Heart left ventricle (tissue), 16 donors: ENCODE results near the gene ARAP1. TPM values are rescaled to one million over a fixed set of nuclear protein-coding genes. Genes with fewer than 3 reads are reported as not detected.

Experiments
- ATAC-seq, 4 donors: fragments of 200-7000 bp; cut with Tn5 transposase; one replicate each; pipeline ENCODE4 v1.9.1; 2020 to 2022; ENCODE audit warnings: moderate library complexity in 4 of 4, mild to moderate bottlenecking in 3 of 4, moderate number of reproducible peaks in 1 of 4
- DNase-seq, 5 donors: peaks; one replicate each; pipeline ENCODE4 v3.0.0-alpha.2; 2020
- H3K27ac ChIP-seq, 12 donors: fragments of 200-600 bp; sonication (generic) in 4 of 12; one replicate each; pipeline versions ENCODE4 v1.5.0 to v1.8.0; 2016 to 2022; ENCODE audit warnings: mild to moderate bottlenecking in 2 of 12
- H3K27me3 ChIP-seq, 9 donors: fragments of 200-600 bp; sonication (generic) in 2 of 9; one replicate each; pipeline versions ENCODE4 v1.5.1 to v1.8.0; 2016 to 2022; ENCODE audit warnings: mild to moderate bottlenecking in 3 of 9
- H3K36me3 ChIP-seq, 9 donors: fragments of 200-600 bp; sonication (generic) in 2 of 9; one replicate each; pipeline versions ENCODE4 v1.5.0 to v1.8.0; 2018 to 2022; ENCODE audit warnings: mild to moderate bottlenecking in 2 of 9
- H3K4me1 ChIP-seq, 12 donors: fragments of 200-600 bp; sonication (generic) in 4 of 12; one replicate each; pipeline versions ENCODE4 v1.5.0 to v1.8.0; 2016 to 2022; ENCODE audit warnings: mild to moderate bottlenecking in 3 of 12
- H3K4me3 ChIP-seq, 12 donors: fragments of 200-600 bp; sonication (generic) in 4 of 12; one replicate each; pipeline versions ENCODE4 v1.5.0 to v1.8.0; 2017 to 2022; ENCODE audit warnings: mild to moderate bottlenecking in 9 of 12, moderate library complexity in 4 of 12
- H3K9me3 ChIP-seq, 12 donors: fragments of 200-600 bp; sonication (generic) in 4 of 12; one replicate each; pipeline versions ENCODE4 v1.5.0 to v1.8.0; 2016 to 2022; ENCODE audit warnings: mild to moderate bottlenecking in 1 of 12
- POLR2A ChIP-seq, 2 donors: fragments of 450-650 bp; IDR thresholded peaks; one replicate each; pipeline ENCODE4 v1.6.1; 2017; ENCODE audit warnings: antibody characterized with exemption in 2 of 2, mild to moderate bottlenecking in 2 of 2, moderate library complexity in 2 of 2
- WGBS, 4 donors: extraction: QIAGEN DNeasy Blood & Tissue Kit in 2 of 4; methylation state at CpG; one replicate each; pipeline versions ENCODE4 v1.1.5 to v1.1.7; 2013 to 2018; 5-methylcytosine and 5-hydroxymethylcytosine counted together
- intact Hi-C, 10 donors: fragments of 100-400 bp; cut with DNase I; formaldehyde crosslinking; loops; one replicate each; pipeline versions ENCODE4 v1.11.1 to v1.14.2; 2022
- polyA plus RNA-seq, 2 donors: library from polyadenylated mRNA; stranded (reverse); fragments of 200-250 nt; gene quantifications; one replicate each; pipeline ENCODE4 v1.2.3, GENCODE V29; 2013
- total RNA-seq, 9 donors: library from RNA; depleted of rRNA in 2 of 9; stranded (reverse); fragments of >200 nt in 2 of 9; fragmentation: NEBNext Ultra II Directional in 3 of 9; extraction: Animal tissue kit (Norgen Biotek cat#: 25700) in 3 of 9; gene quantifications; one replicate each; pipeline versions ENCODE4 v1.1.0 to v1.2.4, GENCODE V29; 2016 to 2023
- TF ChIP-seq, protein P1 (sequence below), 12 donors: fragments of 200-600 bp; sonication (generic) in 4 of 12; IDR thresholded peaks; one replicate each; pipeline versions ENCODE4 v1.5.0 to v1.8.0; 2018 to 2022; ENCODE audit warnings: antibody characterized with exemption in 12 of 12, mild to moderate bottlenecking in 5 of 12
- donor health status: ischemic (EF 13 %, LVEDD 7.1; RV severe dilation, severe dysfunction).
- donor health status: healthy with polysubstance abuse.
- donor health status: DM: no; HTN: yes; CAD: no.
- donor health status: DM: no; HTN: no; CAD: no.
- donor health status: ischemic (EF 25% LVEDD 6.9; RV normal size, moderate dysfunction).
- donor health status: ischemic (EF 25% LVEDD 5.7; RV mildly dilated, moderate dysfunction).
- donor health status: healthy.
- donor health status: DM: yes; HTN: yes; CAD: no.
- donor health status: ischemic (EF 35%, LVEDD 5.7; RV mildly dilated, moderate dysfunction).
- donor health status: nonischemic (EF 11% LVEDD 7.7; RV severe dilation, severe dysfunction).
- donor health status: DM: yes; HTN: yes; CAD: no.
- donor health status: PGD.
- donor health status: ischemic (EF 29% LVEDD 5.4; RV normal size, mild dysfunction).
- donor health status: nonischemic (EF 23%, LVEDD 6.1; RV moderate dilation, normal function).

ARAP1 gene
- total and polyA plus RNA-seq, 11 donors, result 35.4 to 116 (median 43.6) TPM

DNA sequence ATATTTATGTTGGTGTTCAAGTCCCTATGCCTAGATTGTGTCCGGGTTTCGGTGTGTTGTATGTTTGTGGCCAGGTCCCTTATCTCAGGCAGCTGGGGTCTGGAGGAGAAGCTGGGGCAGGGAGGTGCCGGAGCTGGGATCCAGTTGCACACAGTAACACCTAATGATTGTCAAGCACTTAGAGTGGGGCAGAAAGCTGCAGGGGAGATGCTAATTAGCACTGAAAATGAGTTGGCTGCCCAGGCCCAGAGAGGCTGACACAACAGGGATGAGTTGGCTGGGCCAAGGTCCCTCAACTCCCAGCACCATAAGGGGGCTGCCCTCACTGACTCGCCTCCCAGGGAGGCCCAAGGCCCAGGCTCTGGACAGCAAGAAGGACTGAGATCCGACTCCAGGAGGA is 90.2 kb downstream of the ARAP1 start:
- Histone ChIP-seq H3K4me3 (no peak overlapping the region), H3K27me3 (peaks cover 0 to 5% (median 0%) of the 10 kb centered on the region in 9 donors), H3K4me1 (no peaks in the 10 kb centered on the region), H3K36me3 (no peaks in the 10 kb centered on the region), H3K9me3 (peaks cover 0 to 2% (median 0%) of the 10 kb centered on the region in 12 donors), H3K27ac (no peak overlapping the region)
- intact Hi-C loops, result no loop called here
- no peak for TF ChIP-seq POLR2A (IDR thresholded peaks at IDR 0.05)
- TF ChIP-seq, protein P1, sequence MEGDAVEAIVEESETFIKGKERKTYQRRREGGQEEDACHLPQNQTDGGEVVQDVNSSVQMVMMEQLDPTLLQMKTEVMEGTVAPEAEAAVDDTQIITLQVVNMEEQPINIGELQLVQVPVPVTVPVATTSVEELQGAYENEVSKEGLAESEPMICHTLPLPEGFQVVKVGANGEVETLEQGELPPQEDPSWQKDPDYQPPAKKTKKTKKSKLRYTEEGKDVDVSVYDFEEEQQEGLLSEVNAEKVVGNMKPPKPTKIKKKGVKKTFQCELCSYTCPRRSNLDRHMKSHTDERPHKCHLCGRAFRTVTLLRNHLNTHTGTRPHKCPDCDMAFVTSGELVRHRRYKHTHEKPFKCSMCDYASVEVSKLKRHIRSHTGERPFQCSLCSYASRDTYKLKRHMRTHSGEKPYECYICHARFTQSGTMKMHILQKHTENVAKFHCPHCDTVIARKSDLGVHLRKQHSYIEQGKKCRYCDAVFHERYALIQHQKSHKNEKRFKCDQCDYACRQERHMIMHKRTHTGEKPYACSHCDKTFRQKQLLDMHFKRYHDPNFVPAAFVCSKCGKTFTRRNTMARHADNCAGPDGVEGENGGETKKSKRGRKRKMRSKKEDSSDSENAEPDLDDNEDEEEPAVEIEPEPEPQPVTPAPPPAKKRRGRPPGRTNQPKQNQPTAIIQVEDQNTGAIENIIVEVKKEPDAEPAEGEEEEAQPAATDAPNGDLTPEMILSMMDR (IDR thresholded peaks at IDR 0.05), result no peak
- WGBS, 4 donors, result 63 to 73% (median 70%) methylated on average over 5 of the region's 5 CpGs
- no peak for DNase-seq
- ATAC-seq, result no peak

- DNase-seq (no peak), ATAC-seq (no peak)
- peaks cover 0 to 5% (median 0%) of the 10 kb centered on the region in 9 donors for H3K27me3 ChIP-seq
- intact Hi-C loops, result no loop called here
- H3K4me1 ChIP-seq, result no peaks in the 10 kb centered on the region
- TF ChIP-seq, protein P1 (IDR thresholded peaks at IDR 0.05), result no peak
- TF ChIP-seq POLR2A (IDR thresholded peaks at IDR 0.05), result no peak
- H3K36me3 ChIP-seq, result no peaks in the 10 kb centered on the region
- no peak overlapping the region for H3K27ac ChIP-seq
- WGBS, 4 donors, result 79 to 83% (median 83%) methylated on average over 9 of the region's 9 CpGs
- H3K9me3 ChIP-seq, result no peaks in the 10 kb centered on the region
- no peak overlapping the region for H3K4me3 ChIP-seq
Measured at GRCh38 chr11:72661486-72661885, 90.7 kb downstream of the ARAP1 start.

DNA sequence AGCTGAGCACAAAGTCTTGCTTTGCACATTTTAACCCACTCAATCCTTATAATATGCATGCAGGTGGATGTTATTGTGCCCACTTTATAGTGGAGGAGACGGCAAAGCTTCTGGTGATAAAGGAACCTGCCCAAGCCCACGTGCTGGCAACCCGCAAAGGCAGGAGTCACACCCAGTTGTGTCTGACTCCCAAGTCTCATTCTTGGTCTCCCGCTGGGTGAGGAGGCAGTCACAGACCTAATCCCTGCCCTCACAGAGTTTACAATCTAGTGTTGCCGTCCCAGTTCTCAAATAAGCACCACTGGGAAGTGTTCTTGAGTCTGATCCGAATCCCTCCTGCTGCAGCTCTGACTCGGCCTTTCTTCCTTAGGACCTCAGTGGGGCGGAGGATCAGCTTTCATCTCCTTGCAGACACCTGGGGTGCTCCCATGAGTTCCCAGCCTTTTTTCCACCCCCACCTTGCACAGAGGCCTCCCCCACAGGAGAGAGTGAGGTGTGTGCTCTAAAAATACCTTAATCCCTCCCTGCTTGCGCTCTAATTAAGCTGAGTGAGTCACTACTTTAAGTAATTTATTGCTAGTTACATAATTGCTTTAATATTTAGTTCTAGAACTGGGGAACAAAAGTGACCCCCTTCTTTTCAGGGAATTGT is 93.1 kb downstream of the ARAP1 start:
- no peak overlapping the region for H3K4me3 ChIP-seq
- TF ChIP-seq POLR2A (IDR thresholded peaks at IDR 0.05), result no peak
- TF ChIP-seq, protein P1 (IDR thresholded peaks at IDR 0.05), result no peak
- 78 to 86% (median 81%) methylated on average over 9 of the region's 9 CpGs for WGBS, 4 donors
- H3K27ac ChIP-seq, result no peak overlapping the region
- intact Hi-C loops, result no loop called here
- H3K4me1 ChIP-seq, result no peaks in the 10 kb centered on the region
- peaks cover 0 to 5% (median 0%) of the 10 kb centered on the region in 9 donors for H3K27me3 ChIP-seq
- H3K36me3 ChIP-seq, result no peaks in the 10 kb centered on the region
- DNase-seq (no peak), ATAC-seq (no peak)
- H3K9me3 ChIP-seq, result no peaks in the 10 kb centered on the region

DNA sequence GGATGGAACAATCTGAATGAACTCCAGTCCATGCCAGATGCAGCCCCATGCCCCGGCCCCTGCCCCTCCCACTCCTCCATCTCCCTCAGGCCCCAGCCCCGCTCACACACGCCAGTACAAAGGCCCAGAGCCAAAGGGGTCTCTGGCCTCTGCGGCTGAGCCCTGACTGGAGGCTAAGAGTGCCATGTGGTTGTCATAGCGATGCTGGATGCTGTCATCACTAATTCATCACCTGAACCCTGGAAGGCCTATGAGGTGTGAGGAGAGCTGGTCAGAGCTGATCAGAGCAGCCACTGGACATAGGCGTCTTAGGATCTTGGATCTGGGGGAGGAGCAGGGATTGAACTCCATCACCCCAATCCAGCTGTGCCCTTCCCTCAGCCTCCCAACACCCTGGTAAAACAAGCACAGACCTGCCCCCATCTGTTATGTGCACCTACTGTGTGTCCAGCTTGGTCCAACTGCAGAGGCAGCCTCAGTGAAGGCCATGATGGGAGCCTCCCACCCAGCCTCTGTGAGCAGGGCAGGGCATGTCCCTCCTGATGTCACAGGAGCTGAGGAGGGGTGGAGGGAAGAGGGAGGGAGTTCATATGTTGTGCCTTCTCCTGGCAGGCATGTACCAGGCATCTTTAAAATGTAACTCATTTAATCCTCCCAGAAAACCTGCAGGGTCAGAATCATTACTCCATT is 94.7 kb downstream of the ARAP1 start:
- Histone ChIP-seq H3K27me3 (no peaks in the 10 kb centered on the region), H3K4me3 (no peak overlapping the region), H3K36me3 (no peaks in the 10 kb centered on the region), H3K4me1 (no peaks in the 10 kb centered on the region), H3K27ac (no peak overlapping the region), H3K9me3 (no peaks in the 10 kb centered on the region)
- no peak for DNase-seq
- intact Hi-C loops, result no loop called here
- no peak for ATAC-seq
- WGBS, 4 donors, result 69 to 80% (median 75%) methylated on average over 6 of the region's 6 CpGs
- TF ChIP-seq POLR2A (IDR thresholded peaks at IDR 0.05), result no peak
- TF ChIP-seq, protein P1 (IDR thresholded peaks at IDR 0.05), result no peak
